Erythroblast (primary cell): ENCODE results near the gene TMEM236.

Source experiments
- GATA1 ChIP-seq: IDR thresholded peaks from 2 replicates; pipeline ENCODE4 v1.6.1; 2011; ENCODE audit warnings: low read depth, mild to moderate bottlenecking, control low read depth, low read length, moderate library complexity
- POLR2A ChIP-seq: IDR thresholded peaks from 2 replicates; pipeline ENCODE4 v1.6.1; 2011; ENCODE audit warnings: mild to moderate bottlenecking, low read length

- TF ChIP-seq POLR2A (no peak), GATA1 (no peak)
These were observed 19.0 kb downstream of the TMEM236 start for GRCh38 chr10:17771017-17771416.
